HL-60 (cell line): ENCODE results near the gene ACAP1.

Source experiments
- DNase-seq, 2 experiments: peaks; one replicate each; pipeline ENCODE4 v3.0.0-alpha.2; 2010 to 2020; ENCODE audit warnings: low read depth in 1 of 2, low spot score in 1 of 2
- H3K27ac ChIP-seq: fragments of 250-450 bp; sonication (Bioruptor Pico); replicated peaks from 2 replicates; pipeline ENCODE4 v1.5.1; 2020; ENCODE audit warnings: mild to moderate bottlenecking, moderate library complexity
- H3K27me3 ChIP-seq: fragments of 250-450 bp; sonication (Bioruptor Pico); 2 replicates; pipeline ENCODE4 v1.5.1; 2021; ENCODE audit warnings: mild to moderate bottlenecking, moderate library complexity; ENCODE audit not compliant: insufficient read depth, poor library complexity, severe bottlenecking
- H3K4me3 ChIP-seq: replicated peaks from 2 replicates; pipeline ENCODE4 v1.5.1; 2011; ENCODE audit warnings: mild to moderate bottlenecking, control low read depth, low read length; ENCODE audit not compliant: insufficient read depth
- CTCF ChIP-seq: IDR thresholded peaks from one replicate; pipeline ENCODE4 v1.5.1; 2011; ENCODE audit warnings: low read length, control low read depth, inconsistent platforms; ENCODE audit not compliant: insufficient read depth
- GABPA ChIP-seq: IDR thresholded peaks from 2 replicates; pipeline ENCODE4 v1.6.1; 2012; ENCODE audit warnings: low read depth
- POLR2AphosphoS5 ChIP-seq: IDR thresholded peaks from 2 replicates; pipeline ENCODE4 v1.6.1; 2012; ENCODE audit warnings: low read depth
- REST ChIP-seq: IDR thresholded peaks from 2 replicates; pipeline ENCODE4 v1.6.1; 2012; ENCODE audit warnings: low read depth; ENCODE audit not compliant: insufficient replicate concordance
- SPI1 ChIP-seq: IDR thresholded peaks from 2 replicates; pipeline ENCODE4 v1.6.1; 2012; ENCODE audit warnings: low read depth, mild to moderate bottlenecking, borderline replicate concordance

The ACAP1 gene

GRCh38 chr17:7307686-7308624 is 28.4 kb upstream of the ACAP1 start:
- Histone ChIP-seq H3K27ac (peak overlapping the region; percentile 94), H3K4me3 (peak overlapping the region; percentile 57), H3K27me3 (no peaks in the 10 kb centered on the region)
- no peak for TF ChIP-seq GABPA
- TF ChIP-seq CTCF, result no peak
- no peak for TF ChIP-seq POLR2AphosphoS5
- no peak for TF ChIP-seq SPI1
- peak in 1 of 2 experiments; percentile 65 for DNase-seq

- peak in 1 of 2 experiments; percentile 61 for DNase-seq
- TF ChIP-seq POLR2AphosphoS5, result peak; percentile 47; the same call in 1 of the 2 replicates
- TF ChIP-seq GABPA, result no peak
- peak; percentile 54 for TF ChIP-seq REST
- peak overlapping the region; percentile 94 for H3K27ac ChIP-seq
- no peaks in the 10 kb centered on the region for H3K27me3 ChIP-seq
- H3K4me3 ChIP-seq, result peak overlapping the region; percentile 57
Observed at GRCh38 chr17:7308625-7309433, 27.5 kb upstream of the ACAP1 start.

- no peak for DNase-seq
- no peak overlapping the region for H3K27ac ChIP-seq
- H3K4me3 ChIP-seq, result no peak overlapping the region
- no peaks in the 10 kb centered on the region for H3K27me3 ChIP-seq
- TF ChIP-seq POLR2AphosphoS5 (no peak), REST (no peak), SPI1 (no peak), CTCF (no peak), GABPA (no peak)
Observed at GRCh38 chr17:7309628-7310027, 26.7 kb upstream of the ACAP1 start.
